Natural killer cell (primary cell): ENCODE results near the gene FERD3L. TPM values are rescaled to one million over a fixed set of nuclear protein-coding genes. Genes with fewer than 3 reads are reported as not detected.

ENCODE experiments used
- ATAC-seq, 3 donors: fragments of 150-1000 bp in 2 of 3; fragments of 200-7000 bp in 1 of 3; cut with Tn5 transposase; 1 replicate in 1 of 3; 2 replicates in 2 of 3; pipeline ENCODE4 v1.10.0; 2021; ENCODE audit warnings: mild to moderate bottlenecking in 2 of 3, moderate library complexity in 2 of 3
- DNase-seq, 2 donors: peaks; one replicate each; pipeline versions ENCODE4 v3.0.0 to v3.0.0-alpha.2; 2013 to 2021; ENCODE audit warnings: mixed read lengths in 1 of 2
- H3K27ac ChIP-seq: one replicate; pipeline ENCODE4 v1.5.1; 2013; ENCODE audit warnings: mild to moderate bottlenecking, low read length
- H3K27me3 ChIP-seq: one replicate; pipeline ENCODE4 v1.6.1; 2013; ENCODE audit warnings: low read length; ENCODE audit not compliant: control insufficient read depth, insufficient read depth
- H3K36me3 ChIP-seq: one replicate; pipeline ENCODE4 v1.6.1; 2013; ENCODE audit warnings: low read length; ENCODE audit not compliant: control insufficient read depth, insufficient read depth
- H3K4me1 ChIP-seq: one replicate; pipeline ENCODE4 v1.6.1; 2013; ENCODE audit warnings: low read length; ENCODE audit not compliant: control insufficient read depth, insufficient read depth
- H3K4me3 ChIP-seq: one replicate; pipeline ENCODE4 v1.5.1; 2013; ENCODE audit warnings: low read length
- H3K9me3 ChIP-seq: one replicate; pipeline ENCODE4 v1.6.1; 2013; ENCODE audit warnings: low read length; ENCODE audit not compliant: control insufficient read depth, insufficient read depth
- H3K27ac Mint-ChIP-seq, 2 donors: one replicate each; pipeline ENCODE4 v1.8.0; 2022; ENCODE audit warnings: mild to moderate bottlenecking in 2 of 2, mixed read lengths in 2 of 2, moderate library complexity in 1 of 2
- H3K27me3 Mint-ChIP-seq, 2 donors: one replicate each; pipeline ENCODE4 v1.8.0; 2022; ENCODE audit warnings: low read depth in 2 of 2, mixed read lengths in 2 of 2
- H3K36me3 Mint-ChIP-seq: one replicate; pipeline ENCODE4 v1.8.0; 2022; ENCODE audit warnings: mixed read lengths
- H3K4me1 Mint-ChIP-seq, 2 donors: one replicate each; pipeline ENCODE4 v1.8.0; 2022; ENCODE audit warnings: mixed read lengths in 2 of 2
- H3K4me3 Mint-ChIP-seq: one replicate; pipeline ENCODE4 v1.8.0; 2022; ENCODE audit warnings: mild to moderate bottlenecking, moderate library complexity, mixed read lengths
- H3K9me3 Mint-ChIP-seq, 2 donors: one replicate each; pipeline ENCODE4 v1.8.0; 2022; ENCODE audit warnings: mixed read lengths in 2 of 2
- WGBS: methylation state at CpG from one replicate; pipeline ENCODE4 v1.1.7; 2013; ENCODE audit warnings: missing lambda C conversion rate; ENCODE audit not compliant: insufficient coverage; 5-methylcytosine and 5-hydroxymethylcytosine counted together
- intact Hi-C: fragments of 100-400 bp; cut with micrococcal nuclease; formaldehyde crosslinking; loops from one replicate; pipeline ENCODE4 v1.14.2; 2022
- total RNA-seq, 4 donors: library from RNA; stranded (reverse); fragments of 120-200 nt in 1 of 4; gene quantifications; one replicate each; pipeline versions ENCODE4 v1.2.3 to v1.2.4, GENCODE V29; 2013 to 2022
- TF ChIP-seq, protein P1 (sequence below): fragments of 200-600 bp; IDR thresholded peaks from one replicate; pipeline ENCODE4 v1.8.0; 2022; ENCODE audit warnings: antibody characterized with exemption

The FERD3L gene
- total RNA-seq, 3 donors from 2014 or later (not counting 1 experiment from before 2014, with no cell fraction given) = not detected

GRCh38 chr7:19119870-19120486, 25.2 kb downstream of the FERD3L start:
- Histone ChIP-seq H3K4me3 (no peak overlapping the region), H3K4me1 (peaks cover 20% of the 10 kb centered on the region), H3K9me3 (no peaks in the 10 kb centered on the region), H3K27me3 (peaks cover 49% of the 10 kb centered on the region), H3K36me3 (no peaks in the 10 kb centered on the region), H3K27ac (no peak overlapping the region)
- DNase-seq (no peak), ATAC-seq (no peak)
- no peaks in the 10 kb centered on the region for H3K9me3 Mint-ChIP-seq
- 14% methylated on average over 10 of the region's 10 CpGs for WGBS
- no peak overlapping the region for H3K4me3 Mint-ChIP-seq
- TF ChIP-seq, protein P1, sequence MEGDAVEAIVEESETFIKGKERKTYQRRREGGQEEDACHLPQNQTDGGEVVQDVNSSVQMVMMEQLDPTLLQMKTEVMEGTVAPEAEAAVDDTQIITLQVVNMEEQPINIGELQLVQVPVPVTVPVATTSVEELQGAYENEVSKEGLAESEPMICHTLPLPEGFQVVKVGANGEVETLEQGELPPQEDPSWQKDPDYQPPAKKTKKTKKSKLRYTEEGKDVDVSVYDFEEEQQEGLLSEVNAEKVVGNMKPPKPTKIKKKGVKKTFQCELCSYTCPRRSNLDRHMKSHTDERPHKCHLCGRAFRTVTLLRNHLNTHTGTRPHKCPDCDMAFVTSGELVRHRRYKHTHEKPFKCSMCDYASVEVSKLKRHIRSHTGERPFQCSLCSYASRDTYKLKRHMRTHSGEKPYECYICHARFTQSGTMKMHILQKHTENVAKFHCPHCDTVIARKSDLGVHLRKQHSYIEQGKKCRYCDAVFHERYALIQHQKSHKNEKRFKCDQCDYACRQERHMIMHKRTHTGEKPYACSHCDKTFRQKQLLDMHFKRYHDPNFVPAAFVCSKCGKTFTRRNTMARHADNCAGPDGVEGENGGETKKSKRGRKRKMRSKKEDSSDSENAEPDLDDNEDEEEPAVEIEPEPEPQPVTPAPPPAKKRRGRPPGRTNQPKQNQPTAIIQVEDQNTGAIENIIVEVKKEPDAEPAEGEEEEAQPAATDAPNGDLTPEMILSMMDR = no peak
- no peak overlapping the region for H3K27ac Mint-ChIP-seq
- H3K4me1 Mint-ChIP-seq = peaks cover 0 to 5% of the 10 kb centered on the region in 2 donors
- intact Hi-C loops = loop anchor here (5.0 kb wide), 1 partner anchor 322 kb away; no protein-coding TSS in a partner anchor
- peaks cover 42 to 52% of the 10 kb centered on the region in 2 donors for H3K27me3 Mint-ChIP-seq
- H3K36me3 Mint-ChIP-seq = no peaks in the 10 kb centered on the region

- Mint-ChIP-seq H3K4me1 (peaks cover 0 to 5% of the 10 kb centered on the region in 2 donors), H3K9me3 (no peaks in the 10 kb centered on the region), H3K27ac (no peak overlapping the region), H3K27me3 (peaks cover 45 to 54% of the 10 kb centered on the region in 2 donors), H3K36me3 (no peaks in the 10 kb centered on the region), H3K4me3 (no peak overlapping the region)
- DNase-seq (no peak), ATAC-seq (no peak)
- H3K9me3 ChIP-seq = no peaks in the 10 kb centered on the region
- H3K27me3 ChIP-seq = peaks cover 53% of the 10 kb centered on the region
- TF ChIP-seq, protein P1 = no peak
- intact Hi-C loops = no loop called here
- no peak overlapping the region for H3K27ac ChIP-seq
- H3K4me3 ChIP-seq = no peak overlapping the region
- H3K4me1 ChIP-seq = peaks cover 20% of the 10 kb centered on the region
- H3K36me3 ChIP-seq = no peaks in the 10 kb centered on the region
- WGBS = 19% methylated on average over 6 of the region's 8 CpGs
Measured at GRCh38 chr7:19119372-19119771, 25.8 kb downstream of the FERD3L start.

- no peak overlapping the region for H3K27ac Mint-ChIP-seq
- TF ChIP-seq, protein P1 = no peak
- Histone ChIP-seq H3K4me3 (no peak overlapping the region), H3K36me3 (no peaks in the 10 kb centered on the region), H3K27me3 (peaks cover 58% of the 10 kb centered on the region), H3K9me3 (no peaks in the 10 kb centered on the region), H3K4me1 (peaks cover 20% of the 10 kb centered on the region), H3K27ac (no peak overlapping the region)
- no peaks in the 10 kb centered on the region for H3K36me3 Mint-ChIP-seq
- DNase-seq (no peak), ATAC-seq (no peak)
- peaks cover 0 to 5% of the 10 kb centered on the region in 2 donors for H3K4me1 Mint-ChIP-seq
- H3K27me3 Mint-ChIP-seq = peaks cover 45 to 58% of the 10 kb centered on the region in 2 donors
- H3K4me3 Mint-ChIP-seq = no peak overlapping the region
- WGBS = 5% methylated on average over 26 of the region's 28 CpGs
- no peaks in the 10 kb centered on the region for H3K9me3 Mint-ChIP-seq
- intact Hi-C loops = no loop called here
Measured at GRCh38 chr7:19118636-19119371, 26.4 kb downstream of the FERD3L start.
